ENCODE measurements around the gene PTS. TPM values are rescaled to one million over a fixed set of nuclear protein-coding genes. Genes with fewer than 3 reads are reported as not detected.

The PTS gene
- total and polyA plus RNA-seq, 2 donors from 2014 or later = 40.6 to 76.4 TPM

DNA sequence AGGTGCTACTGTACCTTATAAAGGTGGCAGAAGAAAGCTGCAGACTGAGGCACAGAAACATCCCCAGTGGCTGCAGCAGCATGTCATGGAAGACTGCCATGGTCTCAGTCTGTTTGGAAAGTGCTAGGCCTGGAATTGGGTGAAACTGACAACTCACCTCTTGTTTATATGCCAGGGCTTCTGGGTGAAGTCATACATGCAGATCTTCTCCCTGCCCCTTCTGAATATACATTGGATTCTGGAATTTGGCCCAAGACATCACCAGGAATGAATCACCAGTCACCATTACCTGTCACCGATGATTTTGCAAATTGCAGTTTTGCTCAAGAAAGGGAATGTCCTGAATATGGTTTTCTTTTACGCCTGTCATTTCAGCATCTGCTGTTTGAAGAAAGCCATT lies 34.3 kb downstream of the PTS start, which contains the start of gene PLET1:
TSS of gene PLET1 (minus strand) at position 371 of the 400 bp plus-strand sequence. CDS start at position 100, 271 bp downstream.
- Histone ChIP-seq H3K4me1 (ENCODE audit: control insufficient read depth in 2 of 3, insufficient read depth in 2 of 3, low read depth in 1 of 3, low read length in 3 of 3) (peaks cover 0 to 4% (median 0%) of the 10 kb centered on the region in 3 donors), H3K36me3 (ENCODE audit: control insufficient read depth in 2 of 3, insufficient read depth in 3 of 3, low read length in 3 of 3) (no peaks in the 10 kb centered on the region), H3K27ac (ENCODE audit: low read depth in 2 of 2, low read length in 2 of 2) (no peak within 1 kb of the TSS), H3K9ac (ENCODE audit: low read length in 3 of 3) (no peak within 1 kb of the TSS), H3K4me3 (ENCODE audit: low read length in 3 of 3) (no peak within 1 kb of the TSS), H3K9me3 (ENCODE audit: control insufficient read depth in 2 of 3, insufficient read depth in 1 of 3, low read length in 3 of 3) (no peaks in the 10 kb centered on the region), H3K27me3 (ENCODE audit: control insufficient read depth, insufficient read depth, low read length) (no peaks in the 10 kb centered on the region)
- FAIRE-seq (no peak), DNase-seq (no peak)
- intact Hi-C loops (cut with DNase I) = no loop called here
- TF ChIP-seq, protein P1, sequence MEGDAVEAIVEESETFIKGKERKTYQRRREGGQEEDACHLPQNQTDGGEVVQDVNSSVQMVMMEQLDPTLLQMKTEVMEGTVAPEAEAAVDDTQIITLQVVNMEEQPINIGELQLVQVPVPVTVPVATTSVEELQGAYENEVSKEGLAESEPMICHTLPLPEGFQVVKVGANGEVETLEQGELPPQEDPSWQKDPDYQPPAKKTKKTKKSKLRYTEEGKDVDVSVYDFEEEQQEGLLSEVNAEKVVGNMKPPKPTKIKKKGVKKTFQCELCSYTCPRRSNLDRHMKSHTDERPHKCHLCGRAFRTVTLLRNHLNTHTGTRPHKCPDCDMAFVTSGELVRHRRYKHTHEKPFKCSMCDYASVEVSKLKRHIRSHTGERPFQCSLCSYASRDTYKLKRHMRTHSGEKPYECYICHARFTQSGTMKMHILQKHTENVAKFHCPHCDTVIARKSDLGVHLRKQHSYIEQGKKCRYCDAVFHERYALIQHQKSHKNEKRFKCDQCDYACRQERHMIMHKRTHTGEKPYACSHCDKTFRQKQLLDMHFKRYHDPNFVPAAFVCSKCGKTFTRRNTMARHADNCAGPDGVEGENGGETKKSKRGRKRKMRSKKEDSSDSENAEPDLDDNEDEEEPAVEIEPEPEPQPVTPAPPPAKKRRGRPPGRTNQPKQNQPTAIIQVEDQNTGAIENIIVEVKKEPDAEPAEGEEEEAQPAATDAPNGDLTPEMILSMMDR (IDR thresholded peaks at IDR 0.05; ENCODE audit: borderline replicate concordance, extremely low read depth, insufficient read depth) = no peak

GRCh38 chr11:112265659-112266409 lies 39.6 kb downstream of the PTS start:
- no peaks in the 10 kb centered on the region for H3K4me1 ChIP-seq (ENCODE audit: control insufficient read depth in 2 of 3, insufficient read depth in 2 of 3, low read depth in 1 of 3, low read length in 3 of 3)
- intact Hi-C loops (cut with DNase I) = no loop called here
- H3K4me3 ChIP-seq (ENCODE audit: low read length in 3 of 3) = no peak overlapping the region
- no peaks in the 10 kb centered on the region for H3K36me3 ChIP-seq (ENCODE audit: control insufficient read depth in 2 of 3, insufficient read depth in 3 of 3, low read length in 3 of 3)
- H3K27ac ChIP-seq (ENCODE audit: low read depth in 2 of 2, low read length in 2 of 2) = no peak overlapping the region
- DNase-seq = peak in 1 of 5 donors; percentile 46
- FAIRE-seq = no peak
- H3K9ac ChIP-seq (ENCODE audit: low read length in 3 of 3) = no peak overlapping the region
- no peaks in the 10 kb centered on the region for H3K9me3 ChIP-seq (ENCODE audit: control insufficient read depth in 2 of 3, insufficient read depth in 1 of 3, low read length in 3 of 3)
- no peaks in the 10 kb centered on the region for H3K27me3 ChIP-seq (ENCODE audit: control insufficient read depth, insufficient read depth, low read length)
- TF ChIP-seq, protein P1 (IDR thresholded peaks at IDR 0.05; ENCODE audit: borderline replicate concordance, extremely low read depth, insufficient read depth) = no peak

GRCh38 chr11:112266410-112266778 lies 40.2 kb downstream of the PTS start:
- H3K9me3 ChIP-seq (ENCODE audit: control insufficient read depth in 2 of 3, insufficient read depth in 1 of 3, low read length in 3 of 3) = no peaks in the 10 kb centered on the region
- no peaks in the 10 kb centered on the region for H3K4me1 ChIP-seq (ENCODE audit: control insufficient read depth in 2 of 3, insufficient read depth in 2 of 3, low read depth in 1 of 3, low read length in 3 of 3)
- H3K9ac ChIP-seq (ENCODE audit: low read length in 3 of 3) = no peak overlapping the region
- DNase-seq (no peak), FAIRE-seq (no peak)
- H3K27ac ChIP-seq (ENCODE audit: low read depth in 2 of 2, low read length in 2 of 2) = no peak overlapping the region
- no peaks in the 10 kb centered on the region for H3K27me3 ChIP-seq (ENCODE audit: control insufficient read depth, insufficient read depth, low read length)
- TF ChIP-seq, protein P1 (IDR thresholded peaks at IDR 0.05; ENCODE audit: borderline replicate concordance, extremely low read depth, insufficient read depth) = no peak
- intact Hi-C loops (cut with DNase I) = no loop called here
- H3K4me3 ChIP-seq (ENCODE audit: low read length in 3 of 3) = no peak overlapping the region
- H3K36me3 ChIP-seq (ENCODE audit: control insufficient read depth in 2 of 3, insufficient read depth in 3 of 3, low read length in 3 of 3) = no peaks in the 10 kb centered on the region
